OCI-LY3 (cell line): ENCODE results near the gene PRKACB.

ENCODE experiments used
- CTCF ChIP-seq: fragments of 200-600, 300-600 bp; sonication (generic); IDR thresholded peaks from 2 replicates; pipeline ENCODE4 v1.5.1; 2014; ENCODE audit warnings: antibody characterized with exemption, low read length, low read depth
- EZH2phosphoT487 ChIP-seq: fragments of 200-600 bp; shearing (Covaris generic); IDR thresholded peaks from 2 replicates; pipeline ENCODE4 v1.6.1; 2018; ENCODE audit warnings: antibody characterized with exemption, mixed run types, low read depth

DNA sequence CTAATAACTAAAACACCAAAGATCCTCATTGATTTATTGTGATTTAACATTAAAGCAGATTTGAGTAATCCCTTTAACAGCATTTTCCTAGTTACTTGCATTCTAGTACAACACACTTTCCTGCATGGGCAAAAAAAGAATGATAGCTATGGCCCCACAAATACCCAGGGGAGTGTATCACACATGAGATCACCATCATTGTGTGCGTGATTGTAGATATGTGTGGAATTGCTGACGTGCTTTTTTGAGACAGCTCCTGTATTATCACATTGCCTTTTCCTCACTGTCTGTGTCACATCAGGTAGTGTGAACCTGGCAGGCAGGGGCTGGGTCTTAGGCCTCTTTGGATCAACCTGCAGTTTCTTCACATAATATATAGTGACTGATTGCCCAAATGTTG lies 109.0 kb downstream of the PRKACB start:
- TF ChIP-seq CTCF, result no peak
- TF ChIP-seq EZH2phosphoT487, result no peak
